Measurements from ENCODE around the gene ABCA12. TPM values are rescaled to one million over a fixed set of nuclear protein-coding genes. Genes with fewer than 3 reads are reported as not detected.

Gene ABCA12
- polyA plus RNA-seq, 1 experiment = 0.01 TPM

DNA sequence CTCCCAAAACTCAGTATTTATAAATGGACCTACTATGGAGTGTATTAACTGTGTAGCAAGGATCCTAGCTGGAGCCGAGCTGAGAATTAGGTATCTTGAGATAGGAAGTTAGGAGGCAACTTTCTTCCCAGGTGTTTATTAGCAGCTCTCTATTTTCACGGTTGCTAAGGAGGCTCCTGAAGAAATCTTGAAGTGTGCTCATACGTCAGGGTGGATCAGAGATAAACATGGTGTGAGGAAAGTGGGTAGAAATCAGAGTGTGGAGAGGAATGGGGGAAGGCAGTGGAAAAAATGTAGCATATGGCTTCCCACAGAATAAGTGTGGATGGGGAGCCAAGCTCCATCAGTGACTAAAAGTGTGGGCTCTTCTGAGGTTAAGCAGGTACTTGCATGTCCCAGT is 104.3 kb downstream of the ABCA12 start:
- Histone ChIP-seq H3K36me3 (ENCODE audit: control insufficient read depth, insufficient read depth, low read length) (no peaks in the 10 kb centered on the region), H3K27me3 (ENCODE audit: control insufficient read depth, insufficient read depth, low read length) (no peaks in the 10 kb centered on the region), H3K4me3 (ENCODE audit: low read depth, low read length) (no peak overlapping the region)
- TF ChIP-seq CTCF (IDR thresholded peaks at IDR 0.05; ENCODE audit: insufficient read depth, low read depth, low read length) = no peak
- ChIA-PET CTCF (no interaction called here), POLR2A (no interaction called here)
- no peak for DNase-seq (ENCODE audit: low read depth)

DNA sequence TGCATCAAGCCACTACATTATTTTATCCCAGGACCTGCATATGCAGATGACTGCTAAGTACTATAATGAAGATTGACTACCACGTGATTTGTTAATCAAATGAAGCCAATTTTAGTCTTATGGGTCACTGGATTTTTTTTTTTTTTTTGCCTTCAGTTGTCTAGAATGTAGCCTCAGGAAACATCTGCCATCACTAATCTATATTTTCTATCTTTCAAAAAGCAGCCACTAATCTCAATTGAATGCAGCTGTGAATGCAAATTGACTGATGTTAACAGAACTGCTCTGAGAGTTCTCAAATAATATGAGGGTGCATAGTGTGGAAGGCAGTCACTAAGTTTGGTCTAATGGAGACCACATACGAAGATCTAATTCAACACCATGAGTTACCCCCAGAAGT is 106.3 kb downstream of the ABCA12 start:
- Histone ChIP-seq H3K36me3 (ENCODE audit: control insufficient read depth, insufficient read depth, low read length) (no peaks in the 10 kb centered on the region), H3K27me3 (ENCODE audit: control insufficient read depth, insufficient read depth, low read length) (no peaks in the 10 kb centered on the region), H3K4me3 (ENCODE audit: low read depth, low read length) (no peak overlapping the region)
- TF ChIP-seq CTCF (IDR thresholded peaks at IDR 0.05; ENCODE audit: insufficient read depth, low read depth, low read length) = no peak
- ChIA-PET CTCF (no interaction called here), POLR2A (no interaction called here)
- no peak for DNase-seq (ENCODE audit: low read depth)

GRCh38 chr2:215031321-215031720 is 107.1 kb downstream of the ABCA12 start:
- CTCF ChIA-PET = no interaction called here
- no peak for DNase-seq (ENCODE audit: low read depth)
- no peak overlapping the region for H3K4me3 ChIP-seq (ENCODE audit: low read depth, low read length)
- no peak for TF ChIP-seq CTCF (IDR thresholded peaks at IDR 0.05; ENCODE audit: insufficient read depth, low read depth, low read length)
- H3K36me3 ChIP-seq (ENCODE audit: control insufficient read depth, insufficient read depth, low read length) = no peaks in the 10 kb centered on the region
- POLR2A ChIA-PET = no interaction called here
- H3K27me3 ChIP-seq (ENCODE audit: control insufficient read depth, insufficient read depth, low read length) = no peaks in the 10 kb centered on the region

DNA sequence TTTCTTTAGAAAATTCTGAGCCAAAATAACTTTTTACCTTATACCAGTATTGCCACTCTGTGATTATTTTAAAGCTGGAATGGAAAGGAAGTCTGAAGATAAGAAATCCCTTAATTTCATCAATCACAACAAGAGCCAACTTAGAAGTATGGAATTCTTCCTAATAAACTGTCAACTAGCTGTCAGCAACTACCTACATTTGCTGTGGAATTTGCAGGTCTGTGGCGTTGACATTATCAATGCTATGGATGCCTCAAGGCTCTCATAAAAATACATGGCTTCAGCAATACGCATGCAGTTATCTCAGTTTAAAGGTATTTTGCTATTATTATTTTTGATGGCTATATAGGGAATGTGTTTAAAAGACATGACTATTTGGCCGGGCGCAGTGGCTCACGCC is 108.5 kb downstream of the ABCA12 start:
- Histone ChIP-seq H3K27me3 (ENCODE audit: control insufficient read depth, insufficient read depth, low read length) (no peaks in the 10 kb centered on the region), H3K4me3 (ENCODE audit: low read depth, low read length) (no peak overlapping the region), H3K36me3 (ENCODE audit: control insufficient read depth, insufficient read depth, low read length) (no peaks in the 10 kb centered on the region)
- no peak for TF ChIP-seq CTCF (IDR thresholded peaks at IDR 0.05; ENCODE audit: insufficient read depth, low read depth, low read length)
- CTCF ChIA-PET = no interaction called here
- POLR2A ChIA-PET = no interaction called here
- DNase-seq (ENCODE audit: low read depth) = no peak

DNA sequence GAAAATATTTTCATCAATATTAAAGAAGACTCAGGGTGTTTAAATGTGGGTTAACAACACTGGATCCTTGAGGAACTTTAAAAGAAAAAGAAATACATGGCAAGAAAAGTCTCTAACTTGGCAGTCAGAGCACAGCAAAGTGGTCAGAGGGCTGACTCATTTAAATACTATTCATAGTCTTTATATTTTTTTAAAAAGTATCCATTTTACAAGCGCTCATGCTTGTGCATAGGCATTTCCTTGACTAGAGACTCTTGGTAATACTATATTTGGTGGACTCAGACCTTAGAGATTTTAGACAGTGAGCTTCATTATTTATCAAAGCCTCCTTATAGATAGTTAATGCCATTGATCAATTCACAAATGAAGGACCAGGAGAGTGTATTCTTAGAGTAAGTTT is 110.2 kb downstream of the ABCA12 start:
- no peak for TF ChIP-seq CTCF (IDR thresholded peaks at IDR 0.05; ENCODE audit: insufficient read depth, low read depth, low read length)
- ChIA-PET CTCF (interaction anchor here (0.6 kb wide), 1 partner anchor 703 kb away, joined by 3 read pairs; no protein-coding TSS in a partner anchor), POLR2A (interaction anchor here (0.5 kb wide), 1 partner anchor 568 kb away, joined by 3 read pairs; no protein-coding TSS in a partner anchor)
- no peaks in the 10 kb centered on the region for H3K27me3 ChIP-seq (ENCODE audit: control insufficient read depth, insufficient read depth, low read length)
- no peaks in the 10 kb centered on the region for H3K36me3 ChIP-seq (ENCODE audit: control insufficient read depth, insufficient read depth, low read length)
- peak; percentile 27 for DNase-seq (ENCODE audit: low read depth)
- no peak overlapping the region for H3K4me3 ChIP-seq (ENCODE audit: low read depth, low read length)

Data from BJ (cell line).